Kidney (tissue), 14 donors: ENCODE data around the gene ASTN2. TPM values are rescaled to one million over a fixed set of nuclear protein-coding genes. Genes with fewer than 3 reads are reported as not detected.

Experiments
- DNase-seq, 5 donors: peaks; one replicate each; pipeline ENCODE4 v3.0.0-alpha.2; 2013 to 2020
- FAIRE-seq: peaks from 2 replicates; lab custom pipeline; 2012; peaks lifted over from hg19 to GRCh38; lab: Jason Lieb, UNC
- H3K27ac ChIP-seq, 2 donors: one replicate each; pipeline ENCODE4 v1.7.0; 2013; ENCODE audit warnings: low read depth in 2 of 2, low read length in 2 of 2, inconsistent platforms in 1 of 2
- H3K27me3 ChIP-seq: one replicate; pipeline ENCODE4 v1.7.1; 2013; ENCODE audit warnings: low read length, inconsistent platforms; ENCODE audit not compliant: control insufficient read depth, insufficient read depth
- H3K36me3 ChIP-seq, 3 donors: one replicate each; pipeline versions ENCODE4 v1.7.0 to v1.7.1; 2013; ENCODE audit warnings: low read length in 3 of 3, control low read depth in 1 of 3, inconsistent platforms in 1 of 3; ENCODE audit not compliant: insufficient read depth in 3 of 3, control insufficient read depth in 2 of 3
- H3K4me1 ChIP-seq, 3 donors: one replicate each; pipeline versions ENCODE4 v1.7.0 to v1.7.1; 2013; ENCODE audit warnings: low read length in 3 of 3, inconsistent platforms in 1 of 3, low read depth in 1 of 3; ENCODE audit not compliant: control insufficient read depth in 2 of 3, insufficient read depth in 2 of 3
- H3K4me3 ChIP-seq, 3 donors: one replicate each; pipeline versions ENCODE4 v1.7.0 to v1.8.1; 2013; ENCODE audit warnings: low read length in 3 of 3, control low read depth in 1 of 3, inconsistent platforms in 1 of 3
- H3K9ac ChIP-seq, 3 donors: one replicate each; pipeline versions ENCODE4 v1.7.0 to v1.7.1; 2013; ENCODE audit warnings: low read length in 3 of 3, control low read depth in 1 of 3, inconsistent platforms in 1 of 3
- H3K9me3 ChIP-seq, 3 donors: one replicate each; pipeline versions ENCODE4 v1.7.0 to v1.7.1; 2013; ENCODE audit warnings: low read length in 3 of 3, control low read depth in 1 of 3, inconsistent platforms in 1 of 3; ENCODE audit not compliant: control insufficient read depth in 2 of 3, insufficient read depth in 1 of 3
- CTCF ChIP-seq: IDR thresholded peaks from 3 replicates; pipeline ENCODE4 v1.5.1; 2012; ENCODE audit warnings: mild to moderate bottlenecking, moderate library complexity, borderline replicate concordance; ENCODE audit not compliant: insufficient read depth; ENCODE audit errors: extremely low read depth
- intact Hi-C: fragments of 100-400 bp; cut with DNase I; formaldehyde crosslinking; loops from one replicate; pipeline ENCODE4 v1.11.1; 2022
- polyA plus RNA-seq: library from polyadenylated mRNA; stranded (reverse); fragments of 350-450 nt; fragmentation: Illumina TruSeq; extraction: RNeasy Lipid Tissue Mini Kit (QIAGEN cat#74804); gene quantifications from one replicate; pipeline ENCODE4 v1.2.3, GENCODE V29; 2014; ENCODE audit warnings: low read depth, low replicate concordance; ENCODE audit not compliant: insufficient read depth
- total RNA-seq: library from RNA; stranded (reverse); fragmentation: NEBNext Ultra II Directional; extraction: Animal tissue kit (Norgen Biotek cat#: 25700); gene quantifications from one replicate; pipeline ENCODE4 v1.2.1, GENCODE V29; 2021
- donor health status: control.
- donor health status: control.
- donor health status: control.
- donor health status: control.
- donor health status: control.
- donor health status: DM: yes; HTN: yes; CAD: no.
- donor health status: Normal renal cell carcinoma (clear cell type).

Gene ASTN2
- total and polyA plus RNA-seq, 2 donors from 2014 or later = 7.6 to 11.5 TPM

DNA sequence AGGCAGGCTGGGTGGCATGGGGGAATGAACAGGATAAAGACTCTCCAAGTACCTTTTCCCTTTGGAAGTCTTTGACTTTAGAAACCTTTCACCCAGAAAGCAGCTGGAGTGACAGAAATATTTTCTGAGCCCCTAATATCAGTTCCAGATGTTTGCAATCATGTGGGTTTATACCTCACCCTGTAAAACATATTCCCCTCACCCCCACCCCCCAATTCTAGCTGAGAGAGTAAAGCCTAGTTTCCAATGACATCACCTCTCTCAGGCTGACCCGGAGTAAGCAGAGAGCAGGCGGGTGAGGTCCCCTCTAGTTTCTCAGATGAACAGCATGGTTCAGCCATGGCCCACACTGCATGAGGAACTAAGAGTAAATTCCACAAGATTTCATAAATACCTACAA lies 810.6 kb downstream of the ASTN2 start:
- intact Hi-C loops = no loop called here
- Histone ChIP-seq H3K9me3 (no peaks in the 10 kb centered on the region), H3K4me1 (no peaks in the 10 kb centered on the region), H3K27me3 (no peaks in the 10 kb centered on the region), H3K27ac (no peak overlapping the region), H3K9ac (no peak overlapping the region), H3K36me3 (no peaks in the 10 kb centered on the region), H3K4me3 (no peak overlapping the region)
- TF ChIP-seq CTCF = no peak
- FAIRE-seq (no peak), DNase-seq (no peak)

DNA sequence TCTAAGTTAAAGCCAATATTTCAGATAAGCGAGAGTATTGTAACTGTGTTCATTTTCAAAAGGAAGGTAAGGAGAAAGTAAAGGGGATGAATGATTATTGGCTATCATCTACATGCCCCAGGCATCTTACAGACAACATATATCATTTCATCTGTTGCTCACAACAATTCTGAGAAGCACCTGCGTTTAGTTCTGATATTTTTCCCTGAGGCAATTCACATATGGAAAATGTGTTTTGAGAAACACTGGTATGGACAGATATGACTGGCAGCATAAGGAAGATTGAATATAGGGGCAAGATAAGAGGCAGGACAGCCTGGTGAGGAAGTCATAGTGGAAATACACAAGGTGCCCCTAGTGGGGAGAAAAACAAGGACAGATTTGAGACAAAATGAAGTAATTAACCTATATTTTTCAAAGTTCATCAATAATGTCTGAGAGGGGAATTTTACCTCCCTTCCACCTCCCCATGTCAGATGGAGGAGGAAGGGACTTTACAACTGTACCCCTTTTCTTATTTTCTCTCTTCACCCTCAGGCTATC lies 815.4 kb downstream of the ASTN2 start:
- FAIRE-seq = no peak
- H3K27me3 ChIP-seq = no peaks in the 10 kb centered on the region
- intact Hi-C loops = no loop called here

DNA sequence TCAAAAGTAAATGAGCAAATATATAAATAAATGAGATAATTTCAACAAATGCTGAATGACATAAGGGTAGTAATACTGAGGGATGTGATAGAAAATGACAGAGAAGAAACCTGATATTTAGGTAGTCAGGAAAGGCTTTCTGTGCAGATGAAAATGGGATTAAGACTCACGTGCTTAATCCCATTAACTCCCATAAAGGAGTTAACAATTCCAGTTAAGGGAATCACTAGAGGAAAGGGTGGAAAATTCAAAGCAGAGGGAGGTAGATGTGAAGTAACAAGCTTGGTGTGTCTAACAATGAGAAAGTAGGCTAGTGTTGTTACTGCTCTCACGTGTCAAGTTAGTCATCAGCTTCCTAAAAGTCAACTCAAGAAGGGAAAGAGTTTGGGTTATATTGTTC lies 818.2 kb downstream of the ASTN2 start:
- H3K4me1 ChIP-seq = no peaks in the 10 kb centered on the region
- DNase-seq (no peak), FAIRE-seq (no peak)
- no peaks in the 10 kb centered on the region for H3K36me3 ChIP-seq
- intact Hi-C loops = no loop called here
- no peak overlapping the region for H3K9ac ChIP-seq
- no peak for TF ChIP-seq CTCF
- no peaks in the 10 kb centered on the region for H3K9me3 ChIP-seq
- no peaks in the 10 kb centered on the region for H3K27me3 ChIP-seq
- no peak overlapping the region for H3K4me3 ChIP-seq
- H3K27ac ChIP-seq = no peak overlapping the region

More for the DNA sequence above, 815.4 kb downstream of the ASTN2 start:
- Histone ChIP-seq H3K36me3 (no peaks in the 10 kb centered on the region), H3K9me3 (no peaks in the 10 kb centered on the region), H3K27ac (no peak overlapping the region), H3K9ac (no peak overlapping the region), H3K4me3 (no peak overlapping the region), H3K4me1 (no peaks in the 10 kb centered on the region)
- no peak for DNase-seq
- no peak for TF ChIP-seq CTCF

GRCh38 chr9:116594547-116594946 lies 820.3 kb downstream of the ASTN2 start:
- Histone ChIP-seq H3K27me3 (no peaks in the 10 kb centered on the region), H3K4me1 (no peaks in the 10 kb centered on the region), H3K4me3 (no peak overlapping the region), H3K27ac (no peak overlapping the region), H3K9me3 (no peaks in the 10 kb centered on the region), H3K9ac (no peak overlapping the region), H3K36me3 (no peaks in the 10 kb centered on the region)
- DNase-seq = no peak
- no peak for FAIRE-seq
- TF ChIP-seq CTCF = no peak
- intact Hi-C loops = no loop called here
